NCI-H187 (cell line): ENCODE data around the gene CAB39L.

Experiments used
- DNase-seq, 2 experiments: peaks; one replicate each; lab custom pipeline; 2025; lab: John Stamatoyannopoulos, UW

The CAB39L gene

DNA sequence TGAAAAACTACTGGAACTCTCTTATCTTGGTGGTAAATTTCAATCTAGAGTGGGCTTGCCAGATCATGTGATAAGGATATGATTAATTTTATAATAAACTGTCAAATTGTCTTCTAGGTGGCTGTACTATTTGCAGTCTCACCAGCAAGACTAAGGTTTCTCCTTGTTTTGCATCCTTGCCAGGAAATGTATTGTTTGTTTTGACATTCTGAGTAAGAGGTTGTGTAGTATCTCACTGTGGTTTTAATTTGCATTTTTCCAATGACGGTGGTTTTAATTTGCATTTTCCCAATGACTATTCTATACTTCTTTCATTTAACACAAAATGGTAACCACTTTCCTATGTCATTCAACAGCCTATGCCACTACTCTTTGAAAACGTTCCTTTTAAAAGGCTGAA lies 2.0 kb downstream of the CAB39L start:
- no peak for DNase-seq

DNA sequence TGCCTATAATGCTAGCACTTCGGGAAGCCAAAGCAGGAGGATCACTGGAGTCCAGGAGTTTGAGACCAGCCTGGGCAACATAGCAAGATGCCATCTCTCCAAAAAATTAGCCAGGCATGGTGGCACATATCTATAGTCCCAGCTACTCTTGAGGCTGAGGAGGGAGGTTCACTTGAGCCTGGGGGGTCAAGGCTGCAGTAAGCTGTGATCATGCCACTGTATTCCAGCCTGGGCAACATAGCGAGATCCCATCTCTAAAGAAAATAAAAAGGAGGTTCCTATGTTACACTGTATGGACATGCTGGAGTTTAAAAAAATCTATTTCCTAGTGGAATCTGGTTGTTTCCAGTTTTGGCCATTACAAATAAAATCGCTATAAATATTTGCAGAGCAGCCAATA lies 2.6 kb downstream of the CAB39L start:
- DNase-seq, result no peak

GRCh38 chr13:49439609-49440008 lies 4.3 kb downstream of the CAB39L start:
- no peak for DNase-seq

GRCh38 chr13:49437705-49438104 lies 6.2 kb downstream of the CAB39L start:
- no peak for DNase-seq

DNA sequence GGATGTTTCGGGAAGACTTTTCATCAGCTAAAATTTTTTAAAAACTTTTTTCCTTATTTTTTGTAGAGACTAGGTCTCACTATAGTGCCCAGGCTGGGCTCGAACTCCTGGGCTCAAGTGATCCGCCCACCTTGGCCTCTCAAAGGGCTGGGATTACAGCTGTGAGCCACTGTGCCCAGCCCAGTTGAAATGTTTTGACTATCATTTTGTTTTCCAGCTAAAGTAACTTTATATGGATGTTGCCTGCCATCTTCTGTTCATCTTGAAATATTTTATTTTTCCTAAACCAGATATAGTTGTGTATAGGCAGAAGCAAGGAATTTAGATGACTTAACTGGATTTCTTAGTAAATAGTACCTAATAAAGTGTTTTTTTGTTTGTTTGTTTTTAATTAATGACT lies 7.0 kb downstream of the CAB39L start:
- no peak for DNase-seq

DNA sequence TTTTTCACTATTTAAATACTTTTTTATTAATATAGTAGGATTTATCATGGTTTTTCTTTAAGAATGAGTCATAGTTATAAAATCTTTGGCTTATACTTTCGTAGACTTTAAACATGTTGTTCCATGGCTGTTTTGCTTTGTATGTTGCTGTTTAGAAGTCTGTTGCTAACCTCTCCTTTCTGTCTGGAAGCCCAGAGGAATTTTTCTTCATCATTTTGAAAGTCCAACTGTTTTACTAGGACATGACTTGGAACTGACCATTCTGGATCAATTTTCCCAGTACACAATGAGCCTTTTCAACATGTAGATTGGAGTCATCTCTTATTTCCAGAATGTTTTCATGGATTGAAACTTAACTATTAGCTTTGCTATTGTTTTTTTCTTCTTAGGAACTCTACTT lies 7.9 kb downstream of the CAB39L start:
- DNase-seq, result no peak

GRCh38 chr13:49429121-49429520 lies 14.7 kb downstream of the CAB39L start:
- no peak for DNase-seq

DNA sequence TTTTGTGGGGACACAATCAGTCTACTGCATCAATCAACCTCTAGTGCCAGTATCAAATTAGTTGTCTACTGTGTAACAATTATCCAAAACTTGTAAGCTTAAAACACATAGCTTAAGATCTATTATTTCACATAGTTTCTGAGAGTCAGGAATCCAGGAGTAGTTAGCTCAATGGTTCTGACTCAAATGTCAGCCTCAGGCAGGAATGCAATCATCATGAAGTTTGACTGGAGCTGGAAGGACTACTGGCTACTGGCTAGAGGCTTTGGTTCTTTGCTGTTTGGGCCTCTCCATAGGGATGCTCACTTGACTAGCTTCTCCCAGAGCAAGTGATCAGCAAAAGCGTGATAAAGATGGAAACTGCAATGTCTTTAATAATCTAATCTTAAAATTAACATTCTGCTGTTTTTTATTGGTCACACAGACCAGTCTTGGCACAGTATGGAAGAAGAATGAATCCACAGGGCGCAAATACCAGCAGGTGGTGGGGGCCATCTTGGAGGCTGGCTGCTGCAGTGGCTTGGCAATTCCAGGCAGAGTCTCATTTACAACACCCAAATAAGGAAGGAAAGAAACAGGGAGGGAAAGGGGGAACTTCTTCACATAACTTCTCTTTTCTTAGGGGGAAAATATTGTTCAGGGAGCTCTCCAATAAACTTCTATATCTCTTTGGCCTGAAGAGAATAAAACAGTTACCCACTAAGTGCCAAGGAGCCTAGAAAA lies 15.7 kb downstream of the CAB39L start:
- DNase-seq, result no peak

- no peak for DNase-seq
Observed at GRCh38 chr13:49424011-49424560, 19.8 kb downstream of the CAB39L start.

- no peak for DNase-seq
Observed at GRCh38 chr13:49421391-49421790, 22.5 kb downstream of the CAB39L start.

DNA sequence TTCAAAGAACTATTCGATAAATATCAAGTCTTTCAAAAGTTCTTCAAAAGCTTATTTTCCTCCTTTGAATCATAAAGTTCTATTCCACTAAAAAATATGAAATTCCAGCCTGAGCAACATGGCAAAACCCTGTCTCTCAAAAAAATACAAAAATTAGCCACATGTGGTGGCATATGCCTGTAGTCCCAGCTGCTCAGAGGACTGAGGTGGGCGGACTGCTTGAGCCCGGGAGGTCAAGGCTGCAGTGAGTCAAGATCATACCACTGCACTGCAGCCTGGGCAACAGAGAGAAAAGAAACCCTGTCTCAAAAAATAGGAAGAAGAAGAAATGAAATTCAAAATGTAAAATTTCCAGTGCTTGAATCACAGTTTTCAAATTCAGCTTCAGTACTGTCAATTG lies 24.6 kb downstream of the CAB39L start:
- DNase-seq, result no peak

DNA sequence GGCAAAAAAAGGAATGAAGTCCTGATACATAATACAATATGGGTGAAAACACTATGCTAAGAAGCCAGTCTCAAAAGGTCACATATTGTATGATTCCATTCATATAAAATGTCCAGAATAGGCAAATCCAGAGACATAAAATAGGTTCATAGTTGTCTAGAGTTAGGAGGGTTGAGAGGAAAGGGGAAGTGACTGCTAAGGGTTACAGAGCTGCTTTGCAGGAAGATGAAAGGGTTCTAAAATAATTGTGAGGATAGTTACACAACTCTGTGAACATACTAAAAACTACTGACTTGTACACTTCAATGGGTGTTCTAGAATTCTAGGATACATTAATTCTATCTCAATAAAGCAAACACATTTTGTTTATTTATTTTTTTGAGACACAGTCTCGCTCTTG lies 25.7 kb downstream of the CAB39L start:
- DNase-seq, result no peak

DNA sequence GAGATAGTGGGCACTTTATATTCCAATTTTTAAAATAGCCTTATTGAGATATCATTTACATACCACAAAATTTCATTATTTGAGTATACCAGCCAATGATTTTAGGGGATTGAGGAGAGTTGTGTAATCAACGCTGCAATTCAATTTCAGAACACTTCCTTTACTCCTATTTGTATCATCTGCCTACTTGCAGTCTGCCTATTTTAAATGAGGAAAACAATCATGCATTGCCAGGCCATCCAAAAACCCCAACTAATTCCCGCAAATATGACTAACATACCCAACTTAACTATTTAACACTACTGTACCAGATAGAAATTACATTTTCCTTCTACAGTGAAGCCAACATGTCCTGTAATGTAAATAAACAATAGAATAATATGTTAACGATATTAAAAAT lies 26.7 kb downstream of the CAB39L start:
- no peak for DNase-seq

GRCh38 chr13:49412749-49413148 lies 31.1 kb downstream of the CAB39L start:
- DNase-seq, result no peak

DNA sequence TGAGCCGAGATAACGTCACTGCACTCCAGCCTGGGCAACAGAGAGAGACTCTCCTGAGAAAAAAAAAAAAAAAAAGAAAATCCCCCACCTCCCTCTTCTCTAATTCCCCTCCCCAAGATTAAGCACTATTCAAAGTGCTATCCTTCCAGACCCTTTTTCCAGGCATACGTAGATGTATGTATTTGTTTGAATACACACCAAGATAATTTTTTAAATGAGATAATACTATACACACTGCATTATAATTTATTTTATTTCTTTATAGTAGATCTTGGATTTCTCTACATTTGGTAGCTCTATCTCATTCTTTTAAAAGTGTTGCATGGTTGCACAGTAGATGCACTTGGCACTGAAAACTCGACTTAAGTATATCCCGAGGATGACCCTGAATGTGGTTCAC lies 32.5 kb downstream of the CAB39L start:
- no peak for DNase-seq

DNA sequence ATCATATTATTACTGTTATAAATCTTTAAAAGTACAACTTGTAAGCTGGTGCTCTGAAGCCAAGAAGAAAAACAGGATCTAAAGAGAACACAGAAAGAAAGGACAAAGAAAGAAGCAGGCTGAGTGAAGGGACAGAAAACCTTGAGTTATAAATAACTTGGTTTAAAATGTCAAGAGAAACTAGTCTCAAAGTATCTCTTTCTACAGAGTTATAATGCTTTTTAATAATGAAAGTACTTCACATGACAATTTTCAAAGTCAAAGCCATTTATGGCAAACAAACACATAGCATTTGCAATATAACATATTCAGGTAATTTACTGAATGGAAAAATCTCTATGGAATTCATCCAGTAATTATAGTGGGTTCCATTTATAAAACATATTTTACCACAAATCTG lies 33.4 kb downstream of the CAB39L start:
- DNase-seq, result no peak

- DNase-seq, result no peak
Observed at GRCh38 chr13:49410006-49410405, 33.9 kb downstream of the CAB39L start.

DNA sequence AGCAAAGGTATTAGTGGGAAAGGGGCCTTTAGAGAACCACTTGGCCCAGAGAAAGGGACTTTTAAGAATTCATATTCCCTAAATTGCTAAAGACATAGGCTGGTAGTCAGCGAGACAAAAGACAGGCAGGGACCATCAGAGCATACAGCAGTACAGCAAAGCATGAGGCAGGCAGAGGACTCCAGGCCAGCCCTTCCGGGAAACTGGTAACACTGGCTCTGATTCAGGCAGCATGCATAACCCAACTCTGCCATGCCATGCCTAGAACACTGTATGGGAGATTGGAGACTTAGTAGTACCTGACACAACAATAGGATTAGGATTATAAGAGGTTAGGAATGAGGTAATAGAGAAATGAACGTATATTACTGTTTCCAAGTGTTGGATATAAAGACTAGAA lies 34.9 kb downstream of the CAB39L start:
- no peak for DNase-seq

DNA sequence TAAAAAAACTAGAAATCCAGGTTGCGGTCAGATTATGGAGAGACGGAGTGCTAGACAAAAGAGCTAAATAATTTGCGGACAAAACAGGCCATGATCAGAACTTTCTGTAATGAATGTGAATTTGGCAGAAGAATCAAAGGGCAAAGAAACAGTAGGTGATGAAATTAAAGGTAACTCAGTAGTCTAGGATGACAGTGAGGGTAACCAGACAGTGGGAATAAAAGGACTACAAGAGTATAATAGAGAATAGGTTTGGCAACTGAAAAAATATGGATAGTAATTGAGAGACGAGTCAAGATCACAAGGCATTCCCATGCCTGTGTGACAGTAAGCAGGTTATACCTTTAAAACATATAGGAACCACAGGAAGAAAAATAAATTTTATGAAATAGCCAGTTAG lies 35.9 kb downstream of the CAB39L start:
- no peak for DNase-seq

DNA sequence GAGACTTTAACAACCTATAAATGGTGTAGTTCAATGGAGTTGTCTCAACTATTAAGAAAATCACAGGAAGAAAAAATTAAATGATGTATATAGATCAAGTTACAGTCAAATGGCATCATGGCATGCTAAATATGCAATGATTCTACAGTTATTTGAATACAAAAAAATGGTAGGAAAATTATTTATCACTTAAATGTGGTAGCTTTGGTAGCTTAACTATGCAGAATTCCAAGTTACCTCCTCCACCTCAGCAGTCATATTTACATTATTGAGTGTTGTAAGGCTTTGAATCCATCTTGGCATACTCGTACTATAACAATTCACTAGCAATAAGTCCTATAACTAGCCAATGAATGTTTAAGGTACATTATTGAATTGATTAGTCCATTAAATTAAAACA lies 36.8 kb downstream of the CAB39L start:
- DNase-seq, result no peak

DNA sequence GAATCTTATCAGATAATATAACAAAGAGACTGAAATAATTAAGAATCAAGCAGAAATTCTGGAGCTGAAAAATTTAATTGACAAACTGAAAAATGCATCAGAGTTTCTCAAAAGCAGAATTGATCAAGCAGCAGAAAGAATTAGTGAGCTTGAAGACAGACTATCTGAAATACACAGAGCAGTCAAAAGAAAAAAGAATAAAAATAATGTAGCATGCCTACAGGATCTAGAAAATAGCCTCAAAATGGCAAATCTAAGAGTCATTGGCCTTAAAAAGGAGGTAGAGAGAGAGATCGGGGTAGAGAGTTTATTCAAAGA lies 39.2 kb downstream of the CAB39L start:
- no peak for DNase-seq

DNA sequence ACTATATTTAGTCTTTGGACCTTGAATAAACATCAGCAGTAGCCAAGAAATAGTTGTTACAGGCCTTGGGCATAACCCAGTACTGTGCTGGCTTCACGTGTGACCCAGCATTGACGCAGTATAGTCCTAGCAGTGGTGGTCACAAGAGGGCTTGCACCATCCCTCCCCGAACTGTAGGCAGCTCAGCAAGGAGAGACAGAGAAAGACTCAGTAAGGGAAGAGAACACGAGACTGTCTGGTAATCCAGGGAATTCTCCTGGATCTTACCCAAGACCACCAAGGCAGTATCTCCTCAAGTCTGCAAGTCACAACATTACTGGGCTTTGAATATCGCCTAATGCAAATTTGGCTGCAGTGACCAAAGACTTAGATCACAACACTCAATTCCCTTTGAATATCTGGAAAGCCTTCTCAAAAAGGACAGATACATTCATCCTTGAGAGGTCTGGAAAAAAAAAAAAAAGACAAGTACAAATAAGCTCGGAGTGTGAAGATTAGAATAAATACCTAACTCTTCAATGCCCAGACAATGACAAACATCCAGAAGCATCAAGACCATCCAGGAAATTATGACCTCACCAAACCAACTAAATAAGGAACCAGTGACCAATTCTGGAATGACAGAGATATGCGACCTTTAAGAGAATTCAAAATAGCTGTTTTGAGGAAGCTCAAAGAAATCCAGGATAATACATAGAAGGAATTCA lies 39.7 kb downstream of the CAB39L start:
- DNase-seq, result no peak

GRCh38 chr13:49400755-49401659 lies 42.9 kb downstream of the CAB39L start:
- no peak for DNase-seq
